H9 (cell line): ENCODE results near the gene NRXN2. TPM values are rescaled to one million over a fixed set of nuclear protein-coding genes. Genes with fewer than 3 reads are reported as not detected.

Experiments used
- DNase-seq: peaks from one replicate; pipeline ENCODE4 v3.0.0-alpha.2; 2017
- H2AFZ ChIP-seq: one replicate; pipeline ENCODE4 v1.6.1; 2013; ENCODE audit warnings: mild to moderate bottlenecking, low read length, control low read depth, moderate library complexity
- H2AK5ac ChIP-seq: 2 replicates; pipeline ENCODE4 v1.6.1; 2013; ENCODE audit warnings: low read length, control low read depth, mixed read lengths; ENCODE audit not compliant: insufficient read length
- H2BK120ac ChIP-seq: one replicate; pipeline ENCODE4 v1.6.1; 2013; ENCODE audit warnings: low read depth, mild to moderate bottlenecking, low read length, control low read depth, inconsistent platforms; ENCODE audit not compliant: poor library complexity, severe bottlenecking
- H2BK12ac ChIP-seq: 2 replicates; pipeline ENCODE4 v1.6.1; 2013; ENCODE audit warnings: low read length, control low read depth, mixed read lengths, low read depth; ENCODE audit not compliant: insufficient read length
- H2BK15ac ChIP-seq: 2 replicates; pipeline ENCODE4 v1.6.1; 2013; ENCODE audit warnings: low read depth, low read length, control low read depth
- H2BK20ac ChIP-seq: one replicate; pipeline ENCODE4 v1.6.1; 2013; ENCODE audit warnings: low read depth, mild to moderate bottlenecking, low read length, control low read depth, inconsistent platforms; ENCODE audit not compliant: poor library complexity, severe bottlenecking
- H2BK5ac ChIP-seq: 2 replicates; pipeline ENCODE4 v1.6.1; 2013; ENCODE audit warnings: low read length, control low read depth, mixed read lengths; ENCODE audit not compliant: insufficient read length
- H3K14ac ChIP-seq: 2 replicates; pipeline ENCODE4 v1.6.1; 2013; ENCODE audit warnings: low read length, control low read depth; ENCODE audit not compliant: insufficient read depth
- H3K18ac ChIP-seq: 2 replicates; pipeline ENCODE4 v1.6.1; 2013; ENCODE audit warnings: low read depth, mild to moderate bottlenecking, mixed read lengths, low read length, control low read depth; ENCODE audit not compliant: insufficient read length
- H3K23ac ChIP-seq: 2 replicates; pipeline ENCODE4 v1.6.1; 2013; ENCODE audit warnings: low read length, control low read depth, mixed read lengths, low read depth; ENCODE audit not compliant: insufficient read length
- H3K23me2 ChIP-seq: 2 replicates; pipeline ENCODE4 v1.6.1; 2013; ENCODE audit warnings: low read depth, mild to moderate bottlenecking, mixed read lengths, low read length, control low read depth; ENCODE audit not compliant: insufficient read length, poor library complexity, severe bottlenecking
- H3K27ac ChIP-seq: 2 replicates; pipeline ENCODE4 v1.5.1; 2013; ENCODE audit warnings: low read length, control low read depth, mixed read lengths, low read depth; ENCODE audit not compliant: insufficient read length
- H3K27me3 ChIP-seq: 2 replicates; pipeline ENCODE4 v1.6.1; 2013; ENCODE audit warnings: low read length, control low read depth, inconsistent platforms; ENCODE audit not compliant: insufficient read depth
- H3K4ac ChIP-seq: 2 replicates; pipeline ENCODE4 v1.6.1; 2013; ENCODE audit warnings: low read depth, mild to moderate bottlenecking, control low read depth, inconsistent platforms, low read length, moderate library complexity
- H3K4me1 ChIP-seq: 2 replicates; pipeline ENCODE4 v1.6.1; 2013; ENCODE audit warnings: low read length, control low read depth, inconsistent platforms; ENCODE audit not compliant: insufficient read depth
- H3K4me2 ChIP-seq: 2 replicates; pipeline ENCODE4 v1.6.1; 2013; ENCODE audit warnings: low read length, control low read depth, mixed read lengths; ENCODE audit not compliant: insufficient read length, insufficient read depth
- H3K56ac ChIP-seq: 2 replicates; pipeline ENCODE4 v1.6.1; 2013; ENCODE audit warnings: low read depth, mild to moderate bottlenecking, mixed read lengths, low read length, control low read depth; ENCODE audit not compliant: insufficient read length
- H3K79me1 ChIP-seq: 2 replicates; pipeline ENCODE4 v1.6.1; 2013; ENCODE audit warnings: low read depth, mild to moderate bottlenecking, moderate library complexity, low read length, control low read depth, inconsistent platforms; ENCODE audit not compliant: insufficient read depth, poor library complexity, severe bottlenecking
- H3K79me2 ChIP-seq: 2 replicates; pipeline ENCODE4 v1.6.1; 2013; ENCODE audit warnings: low read length, control low read depth, inconsistent platforms; ENCODE audit not compliant: insufficient read depth
- H3K9ac ChIP-seq: 2 replicates; pipeline ENCODE4 v1.6.1; 2013; ENCODE audit warnings: low read length, control low read depth, mixed read lengths; ENCODE audit not compliant: insufficient read length; ENCODE audit errors: extremely low read depth
- H3K9me3 ChIP-seq: one replicate; pipeline ENCODE4 v1.6.1; 2013; ENCODE audit warnings: low read depth, low read length, inconsistent platforms; ENCODE audit not compliant: control insufficient read depth
- H3T11ph ChIP-seq: one replicate; pipeline ENCODE4 v1.6.1; 2013; ENCODE audit warnings: mild to moderate bottlenecking, low read length, control low read depth, inconsistent platforms
- H4K20me1 ChIP-seq: one replicate; pipeline ENCODE4 v1.6.1; 2013; ENCODE audit not compliant: control insufficient read depth, insufficient read length, insufficient read depth
- H4K5ac ChIP-seq: 2 replicates; pipeline ENCODE4 v1.6.1; 2013; ENCODE audit warnings: low read depth, mild to moderate bottlenecking, mixed read lengths, low read length, control low read depth; ENCODE audit not compliant: insufficient read length
- H4K8ac ChIP-seq: replicated peaks from 2 replicates; pipeline ENCODE4 v1.6.1; 2013; ENCODE audit warnings: low read length, control low read depth, mixed read lengths, low read depth; ENCODE audit not compliant: insufficient read length
- H4K91ac ChIP-seq: 2 replicates; pipeline ENCODE4 v1.6.1; 2013; ENCODE audit warnings: low read depth, mild to moderate bottlenecking, moderate library complexity, mixed read lengths, low read length, control low read depth; ENCODE audit not compliant: insufficient read length
- H3K27ac Mint-ChIP-seq, 3 experiments: 2 replicates in 2 of 3; 3 replicates in 1 of 3; pipeline ENCODE4 v1.8.0; 2020 to 2021; ENCODE audit warnings: mixed read lengths in 3 of 3, mild to moderate bottlenecking in 1 of 3, moderate library complexity in 1 of 3
- H3K27me3 Mint-ChIP-seq: 2 replicates; pipeline ENCODE4 v1.8.0; 2021; ENCODE audit warnings: low read depth, mild to moderate bottlenecking, moderate library complexity, mixed read lengths
- H3K36me3 Mint-ChIP-seq, 3 experiments: 2 replicates in 2 of 3; 3 replicates in 1 of 3; pipeline ENCODE4 v1.8.0; 2020 to 2021; ENCODE audit warnings: low read depth in 3 of 3, mixed read lengths in 3 of 3; ENCODE audit not compliant: insufficient read depth in 1 of 3
- H3K4me1 Mint-ChIP-seq, 2 experiments: 2 replicates each; pipeline ENCODE4 v1.8.0; 2020; ENCODE audit warnings: mixed read lengths in 2 of 2
- H3K4me3 Mint-ChIP-seq, 2 experiments: 2 replicates in 1 of 2; 3 replicates in 1 of 2; pipeline ENCODE4 v1.8.0; 2020 to 2021; ENCODE audit warnings: mild to moderate bottlenecking in 2 of 2, mixed read lengths in 2 of 2, moderate library complexity in 1 of 2
- H3K9me3 Mint-ChIP-seq, 2 experiments: 2 replicates in 1 of 2; 3 replicates in 1 of 2; pipeline ENCODE4 v1.8.0; 2020; ENCODE audit warnings: mild to moderate bottlenecking in 2 of 2, mixed read lengths in 2 of 2, moderate library complexity in 1 of 2
- CTCF ChIP-seq: fragments of 200-600 bp; sonication (generic); conservative IDR thresholded peaks from 3 replicates; pipeline ENCODE4 v1.8.0; 2021; ENCODE audit warnings: antibody characterized with exemption, mild to moderate bottlenecking
- WGBS: extraction: QIAGEN DNeasy Blood & Tissue Kit; methylation state at CpG from one replicate; pipeline ENCODE4 v1.1.7; 2013; ENCODE audit warnings: missing lambda C conversion rate, low lambda C conversion rate, mixed read lengths; ENCODE audit not compliant: insufficient read length; ENCODE audit errors: extremely low coverage; 5-methylcytosine and 5-hydroxymethylcytosine counted together
- total RNA-seq: library from RNA; stranded (reverse); gene quantifications from 2 replicates; pipeline ENCODE4 v1.2.1, GENCODE V29; 2021

NRXN2 gene
- total RNA-seq, 1 experiment from 2014 or later = 3.9 TPM

GRCh38 chr11:64681171-64681570 is 41.8 kb downstream of the NRXN2 start:
- Histone ChIP-seq H2BK20ac (no peak overlapping the region), H4K8ac (no peak overlapping the region), H2AFZ (no peak overlapping the region), H2BK12ac (no peak overlapping the region), H4K20me1 (no peaks in the 10 kb centered on the region), H3K4me1 (no peaks in the 10 kb centered on the region), H3K4ac (no peak overlapping the region), H2BK120ac (no peak overlapping the region), H3K79me1 (no peaks in the 10 kb centered on the region), H3K18ac (no peak overlapping the region), H2BK5ac (no peak overlapping the region), H3K9ac (no peak overlapping the region), H3K27me3 (no peaks in the 10 kb centered on the region), H3K9me3 (no peaks in the 10 kb centered on the region), H3K23me2 (peaks cover 3% of the 10 kb centered on the region), H2AK5ac (no peak overlapping the region), H3K56ac (no peak overlapping the region), H4K91ac (no peak overlapping the region), H3K14ac (no peak overlapping the region), H3K79me2 (no peaks in the 10 kb centered on the region), H3K27ac (no peak overlapping the region), H3K4me2 (no peak overlapping the region), H2BK15ac (no peak overlapping the region), H4K5ac (no peak overlapping the region), H3T11ph (no peak overlapping the region), H3K23ac (no peak overlapping the region)
- H3K4me3 Mint-ChIP-seq = no peak overlapping the region
- H3K27ac Mint-ChIP-seq = no peak overlapping the region
- H3K27me3 Mint-ChIP-seq = peaks cover 87% of the 10 kb centered on the region
- no peak for DNase-seq
- TF ChIP-seq CTCF = no peak
- no peaks in the 10 kb centered on the region for H3K9me3 Mint-ChIP-seq
- WGBS = no CpG with 5 or more reads among the region's 4 CpGs
- no peaks in the 10 kb centered on the region; a peak in 1 of 7 replicates for H3K36me3 Mint-ChIP-seq
- H3K4me1 Mint-ChIP-seq = peaks cover 7 to 14% of the 10 kb centered on the region in 2 experiments; a peak in 3 of 4 replicates
